Fibroblast of lung (primary cell): ENCODE results near the gene CLPTM1L. TPM values are rescaled to one million over a fixed set of nuclear protein-coding genes. Genes with fewer than 3 reads are reported as not detected.

ENCODE experiments used
- DNase-seq, 2 donors: peaks; one replicate each; pipeline versions ENCODE4 v3.0.0 to v3.0.0-alpha.2; 2010; ENCODE audit warnings: low read depth in 2 of 2
- H2AFZ ChIP-seq: 2 replicates; pipeline ENCODE4 v1.5.1; 2012; ENCODE audit warnings: low read length, control low read depth, inconsistent platforms
- H3K27ac ChIP-seq: 2 replicates; pipeline ENCODE4 v1.5.1; 2011; ENCODE audit warnings: low read length, control low read depth; ENCODE audit not compliant: insufficient read depth
- H3K27me3 ChIP-seq: 2 replicates; pipeline ENCODE4 v1.5.1; 2011; ENCODE audit warnings: mild to moderate bottlenecking, low read length; ENCODE audit not compliant: control insufficient read depth, insufficient read depth
- H3K36me3 ChIP-seq: 2 replicates; pipeline ENCODE4 v1.5.1; 2011; ENCODE audit warnings: low read length; ENCODE audit not compliant: control insufficient read depth, insufficient read depth
- H3K4me1 ChIP-seq: 2 replicates; pipeline ENCODE4 v1.5.1; 2011; ENCODE audit warnings: low read length; ENCODE audit not compliant: control insufficient read depth, insufficient read depth; ENCODE audit errors: extremely low read depth
- H3K4me2 ChIP-seq: 2 replicates; pipeline ENCODE4 v1.5.1; 2011; ENCODE audit warnings: low read length, control low read depth; ENCODE audit not compliant: insufficient read depth; ENCODE audit errors: extremely low read depth
- H3K4me3 ChIP-seq, 4 experiments: fragments of 200-600 bp in 1 of 4; sonication (generic) in 1 of 4; replicated peaks in 1 of 4; 2 replicates each; pipeline ENCODE4 v1.5.1; 2011 to 2016; ENCODE audit warnings: low read length in 4 of 4, low read depth in 3 of 4, mild to moderate bottlenecking in 3 of 4, control low read depth in 2 of 4, inconsistent platforms in 1 of 4, mixed read lengths in 1 of 4; ENCODE audit not compliant: insufficient read depth in 1 of 4; ENCODE audit errors: control extremely low read depth in 1 of 4
- H3K79me2 ChIP-seq: 2 replicates; pipeline ENCODE4 v1.5.1; 2012; ENCODE audit warnings: mild to moderate bottlenecking, low read length, inconsistent platforms; ENCODE audit not compliant: control insufficient read depth, insufficient read depth
- H3K9ac ChIP-seq: 2 replicates; pipeline ENCODE4 v1.5.1; 2011; ENCODE audit warnings: mild to moderate bottlenecking, low read length, control low read depth; ENCODE audit not compliant: insufficient read depth
- H3K9me3 ChIP-seq: 2 replicates; pipeline ENCODE4 v1.5.1; 2012; ENCODE audit warnings: low read depth, low read length; ENCODE audit not compliant: control insufficient read depth, insufficient read depth
- H4K20me1 ChIP-seq: 2 replicates; pipeline ENCODE4 v1.5.1; 2011; ENCODE audit warnings: low read length; ENCODE audit not compliant: control insufficient read depth, insufficient read depth; ENCODE audit errors: extremely low read depth
- CTCF ChIP-seq, 2 donors: IDR thresholded peaks in 1 of 2; conservative IDR thresholded peaks in 1 of 2; 1 replicate in 1 of 2; 2 replicates in 1 of 2; pipeline ENCODE4 v1.5.1; 2011 to 2012; ENCODE audit warnings: low read length in 2 of 2, control low read depth in 1 of 2, inconsistent platforms in 1 of 2, low read depth in 1 of 2, mild to moderate bottlenecking in 1 of 2
- EZH2 ChIP-seq: IDR thresholded peaks from 2 replicates; pipeline ENCODE4 v1.5.1; 2012; ENCODE audit warnings: low read length, control low read depth, mild to moderate bottlenecking; ENCODE audit errors: missing control alignments
- polyA plus RNA-seq, 2 donors: library from polyadenylated mRNA; depleted of rRNA in 1 of 2; stranded (reverse) in 1 of 2; unstranded in 1 of 2; fragments of >200 nt; gene quantifications; 2 replicates each; pipeline ENCODE4 v1.2.1, GENCODE V29; 2011 to 2012; ENCODE audit warnings: missing spikeins in 1 of 2
- total RNA-seq: library from RNA; depleted of rRNA; stranded (reverse); fragments of >200 nt; gene quantifications from 2 replicates; pipeline ENCODE4 v1.2.1, GENCODE V29; 2014

The CLPTM1L gene
- total and polyA plus RNA-seq, 2 donors (not counting 1 experiment from before 2014, with no cell fraction given): 89.3 to 215 TPM

- Histone ChIP-seq H4K20me1 (no peaks in the 10 kb centered on the region), H2AFZ (no peak overlapping the region), H3K4me3 (no peak overlapping the region), H3K79me2 (no peaks in the 10 kb centered on the region), H3K27ac (no peak overlapping the region), H3K9me3 (no peaks in the 10 kb centered on the region), H3K9ac (no peak overlapping the region), H3K27me3 (peaks cover 11% of the 10 kb centered on the region), H3K4me1 (no peaks in the 10 kb centered on the region), H3K36me3 (no peaks in the 10 kb centered on the region), H3K4me2 (no peak overlapping the region)
- DNase-seq: no peak
- TF ChIP-seq EZH2 (no peak), CTCF (conservative IDR thresholded peaks at IDR 0.05 in 1 of 2, IDR thresholded peaks at IDR 0.05 in 1 of 2; ENCODE audit: low read depth in 1 of 2, low read length in 2 of 2) (no peak)
These were observed 23.3 kb upstream of the CLPTM1L start for GRCh38 chr5:1368236-1368635.

GRCh38 chr5:1367149-1367548 lies 22.2 kb upstream of the CLPTM1L start:
- Histone ChIP-seq H3K27me3 (peaks cover 11% of the 10 kb centered on the region), H2AFZ (no peak overlapping the region), H4K20me1 (no peaks in the 10 kb centered on the region), H3K27ac (no peak overlapping the region), H3K4me3 (no peak overlapping the region), H3K79me2 (no peaks in the 10 kb centered on the region), H3K9me3 (no peaks in the 10 kb centered on the region), H3K4me1 (no peaks in the 10 kb centered on the region), H3K4me2 (no peak overlapping the region), H3K36me3 (no peaks in the 10 kb centered on the region), H3K9ac (no peak overlapping the region)
- no peak for DNase-seq
- TF ChIP-seq CTCF (conservative IDR thresholded peaks at IDR 0.05 in 1 of 2, IDR thresholded peaks at IDR 0.05 in 1 of 2; ENCODE audit: low read depth in 1 of 2, low read length in 2 of 2): no peak
- TF ChIP-seq EZH2: no peak

- no peak overlapping the region for H3K27ac ChIP-seq
- no peaks in the 10 kb centered on the region for H3K36me3 ChIP-seq
- H4K20me1 ChIP-seq: no peaks in the 10 kb centered on the region
- no peak overlapping the region for H3K9ac ChIP-seq
- no peak overlapping the region for H3K4me3 ChIP-seq
- no peak overlapping the region for H3K4me2 ChIP-seq
- H3K4me1 ChIP-seq: no peaks in the 10 kb centered on the region
- peaks cover 7% of the 10 kb centered on the region for H3K27me3 ChIP-seq
- TF ChIP-seq CTCF (conservative IDR thresholded peaks at IDR 0.05 in 1 of 2, IDR thresholded peaks at IDR 0.05 in 1 of 2; ENCODE audit: low read depth in 1 of 2, low read length in 2 of 2): no peak
- TF ChIP-seq EZH2: no peak
- no peaks in the 10 kb centered on the region for H3K79me2 ChIP-seq
- no peak overlapping the region for H2AFZ ChIP-seq
- DNase-seq: no peak
- no peaks in the 10 kb centered on the region for H3K9me3 ChIP-seq
These were observed 21.6 kb upstream of the CLPTM1L start for GRCh38 chr5:1366514-1366913.
